GM21737 (cell line): Measurements from ENCODE around the gene ERICH2.
A peak's percentile ranks its signal among the peaks of the same experiment; 100 is the strongest.
"Not testable (repeated sequence)": the region's sequence is repeated elsewhere in the genome, so short reads cannot be mapped to it uniquely, and the experiment has no call there.

ENCODE experiments used
- ATAC-seq: cut with Tn5 transposase; IDR thresholded peaks from one replicate; pipeline ENCODE4 v1.9.1; 2021; ENCODE audit warnings: mild to moderate bottlenecking, moderate library complexity; ENCODE audit not compliant: unreplicated experiment

Gene ERICH2

DNA sequence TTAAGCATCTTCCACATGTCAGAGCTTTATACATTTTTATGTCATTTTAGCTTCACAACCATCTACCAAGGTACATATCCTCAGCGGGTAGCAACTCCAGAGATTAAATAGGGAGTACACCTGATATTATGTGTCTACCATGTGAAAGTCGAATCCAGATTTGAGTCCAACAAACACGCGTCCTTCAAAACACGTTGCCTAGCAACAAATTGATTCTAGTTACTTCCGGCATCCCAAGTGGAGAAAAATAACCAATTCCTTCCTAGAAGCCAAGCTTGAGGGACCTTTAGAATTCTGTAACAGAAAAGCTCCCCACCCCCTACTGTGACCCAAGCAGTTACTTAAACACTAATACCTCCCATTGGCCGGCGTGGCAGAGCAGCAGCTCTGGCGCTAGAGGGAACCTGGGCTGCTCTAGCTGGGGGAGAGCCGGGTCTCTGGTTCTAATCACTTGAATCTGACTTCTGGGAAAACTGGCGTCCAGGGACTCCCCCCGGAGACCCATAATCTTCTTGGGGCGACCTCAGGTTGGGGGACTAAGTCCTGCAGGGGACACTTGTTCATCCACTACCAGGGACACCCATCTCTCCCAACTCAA, at the start of gene ERICH2:
TSS of gene ERICH2 (plus strand) at position 371 of the 598 bp plus-strand sequence. CDS start 304 bp downstream, outside the sequence.
- ATAC-seq, result peak; percentile 53

- no peak for ATAC-seq
These were observed 48.5 kb upstream of the ERICH2 start for GRCh38 chr2:170721678-170722077.

DNA sequence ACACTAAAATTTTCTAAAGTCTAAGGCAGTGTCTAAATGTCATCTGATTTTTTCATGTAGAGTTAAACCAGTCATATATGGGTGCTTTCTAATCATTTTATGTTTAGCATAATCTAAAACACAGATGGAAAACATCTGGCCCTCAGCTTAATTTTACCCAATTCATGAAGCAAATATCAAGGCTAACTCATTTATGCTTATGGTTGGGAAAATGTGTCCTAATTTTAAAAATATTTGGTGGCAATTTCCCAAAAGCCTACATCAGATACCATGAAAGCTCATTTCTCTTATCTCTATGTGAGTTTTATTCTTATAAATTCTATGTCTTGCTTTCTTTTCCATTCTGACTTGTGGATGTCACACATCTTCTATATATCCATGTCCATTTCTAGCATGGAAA, 47.9 kb upstream of the ERICH2 start:
- ATAC-seq, result no peak

GRCh38 chr2:170723446-170723958, 46.7 kb upstream of the ERICH2 start:
- no peak for ATAC-seq

DNA sequence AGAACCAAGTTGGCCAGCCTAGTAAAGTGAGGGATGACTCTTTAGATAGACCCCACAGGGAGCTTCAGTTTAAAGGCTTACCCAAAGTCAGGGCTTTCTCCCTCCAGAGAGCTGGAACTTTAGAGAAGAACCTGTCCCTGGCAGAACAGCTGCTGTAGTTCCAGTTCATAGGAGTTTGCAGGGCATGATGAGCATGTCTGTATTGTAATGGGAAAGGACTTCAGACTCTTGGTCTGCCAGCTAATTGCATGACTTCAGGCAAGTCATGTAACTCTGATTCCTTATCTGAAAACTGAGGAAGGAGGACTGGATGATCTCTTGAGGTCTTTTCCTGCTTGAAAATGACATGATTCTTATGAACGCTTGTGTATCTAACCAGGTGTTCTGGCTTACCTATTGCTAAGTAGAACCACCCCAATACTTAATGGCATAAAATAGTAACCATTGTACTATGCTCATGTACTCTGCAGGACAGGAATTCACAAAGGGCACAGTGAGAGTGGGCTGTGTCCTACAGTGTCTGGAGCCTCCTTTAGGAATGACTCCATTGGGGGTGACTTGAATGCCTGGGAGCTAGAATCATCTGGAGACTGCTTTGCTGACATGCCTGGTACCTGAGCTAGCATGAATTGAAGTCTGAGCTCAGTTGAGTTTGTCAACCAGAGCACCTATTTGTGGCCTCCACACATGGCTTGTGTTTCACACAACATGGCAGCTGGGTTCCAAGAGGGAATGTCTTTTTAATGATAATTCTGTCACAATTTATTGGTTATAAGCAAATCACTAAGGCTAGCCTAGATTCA, 36.2 kb upstream of the ERICH2 start:
- no peak for ATAC-seq

- ATAC-seq, result not testable (repeated sequence)
These were observed 35.6 kb upstream of the ERICH2 start for GRCh38 chr2:170734601-170735000.

DNA sequence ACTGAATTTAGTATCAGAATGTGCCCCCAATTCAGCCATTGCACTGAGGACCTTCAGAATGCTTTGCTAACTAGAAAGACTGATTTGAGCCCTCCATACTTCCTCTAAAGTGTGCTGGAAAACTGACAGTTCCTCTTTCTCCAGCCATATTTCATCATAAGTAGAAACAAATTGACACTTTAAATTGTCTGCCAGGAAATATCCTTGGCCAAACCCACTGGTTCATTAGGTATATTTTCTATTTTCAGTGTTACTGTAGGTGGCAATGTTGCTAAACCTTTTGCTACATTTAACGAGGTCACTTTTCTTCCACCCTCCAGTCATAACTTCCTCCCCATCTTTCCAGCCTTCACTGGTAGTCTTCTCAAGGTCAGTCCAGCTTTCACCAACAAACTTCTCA, 33.5 kb upstream of the ERICH2 start:
- no peak for ATAC-seq

- ATAC-seq, result no peak
These were observed 32.8 kb upstream of the ERICH2 start for GRCh38 chr2:170737406-170737805.

DNA sequence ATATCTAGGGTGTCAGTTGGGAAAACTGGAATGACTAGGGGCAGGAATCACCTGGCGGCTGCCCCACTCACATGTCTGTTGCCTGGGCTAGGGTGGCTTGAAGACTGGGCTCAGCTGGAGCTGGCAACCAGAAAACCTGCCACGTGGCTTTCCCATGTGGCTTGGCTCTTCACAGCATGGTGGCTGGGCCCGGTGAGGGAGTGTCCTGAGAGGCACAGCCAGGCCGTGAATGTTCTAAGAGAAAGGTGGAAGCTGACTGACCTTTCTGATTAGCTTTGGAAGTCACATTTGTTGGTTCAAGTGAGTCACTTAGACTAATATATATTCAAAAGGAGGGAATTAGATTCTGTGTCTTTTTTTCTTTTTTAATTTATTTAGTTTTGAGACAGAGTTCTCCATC, 32.4 kb upstream of the ERICH2 start:
- no peak for ATAC-seq

DNA sequence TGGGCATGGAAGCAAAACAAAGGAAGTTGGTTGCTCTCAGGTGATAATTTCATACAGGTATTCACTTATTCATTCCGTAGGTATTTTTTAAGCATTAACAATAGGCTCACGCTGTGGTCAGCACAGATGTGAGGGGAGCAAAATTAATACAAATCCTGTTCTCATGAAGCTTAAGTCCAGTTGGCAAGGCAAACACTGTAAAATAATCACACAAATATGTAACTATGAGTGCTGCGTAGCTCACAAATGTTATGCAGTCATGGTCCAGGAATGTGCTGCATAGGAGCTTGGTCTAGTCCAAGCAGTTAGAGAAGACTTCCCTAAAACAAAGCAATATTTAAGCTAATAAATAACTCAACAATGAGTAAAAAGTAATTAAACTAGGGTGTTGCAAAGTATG, 31.1 kb upstream of the ERICH2 start:
- ATAC-seq, result no peak

- ATAC-seq, result no peak
These were observed 30.6 kb upstream of the ERICH2 start for GRCh38 chr2:170739507-170740046.

GRCh38 chr2:170740660-170741059, 29.5 kb upstream of the ERICH2 start:
- no peak for ATAC-seq

DNA sequence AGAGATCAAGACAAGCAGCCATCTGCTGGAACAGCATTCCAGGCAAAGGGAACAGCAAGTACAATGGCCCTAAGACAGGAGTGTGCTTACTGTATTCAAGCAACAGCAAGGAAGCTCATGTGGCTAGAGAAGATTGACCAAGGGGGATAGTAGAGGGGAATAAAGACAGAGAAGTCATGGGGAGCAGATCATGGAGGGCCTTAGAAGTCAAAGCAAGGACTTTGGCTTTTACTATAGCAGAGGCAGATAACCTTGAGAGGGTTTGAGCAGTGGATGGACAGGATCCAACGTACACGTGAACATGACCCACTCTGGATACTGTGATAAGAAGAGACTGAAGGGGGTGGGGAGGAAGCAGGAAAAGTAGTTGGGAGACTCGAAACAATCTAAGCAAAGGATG, 28.2 kb upstream of the ERICH2 start:
- ATAC-seq, result no peak

DNA sequence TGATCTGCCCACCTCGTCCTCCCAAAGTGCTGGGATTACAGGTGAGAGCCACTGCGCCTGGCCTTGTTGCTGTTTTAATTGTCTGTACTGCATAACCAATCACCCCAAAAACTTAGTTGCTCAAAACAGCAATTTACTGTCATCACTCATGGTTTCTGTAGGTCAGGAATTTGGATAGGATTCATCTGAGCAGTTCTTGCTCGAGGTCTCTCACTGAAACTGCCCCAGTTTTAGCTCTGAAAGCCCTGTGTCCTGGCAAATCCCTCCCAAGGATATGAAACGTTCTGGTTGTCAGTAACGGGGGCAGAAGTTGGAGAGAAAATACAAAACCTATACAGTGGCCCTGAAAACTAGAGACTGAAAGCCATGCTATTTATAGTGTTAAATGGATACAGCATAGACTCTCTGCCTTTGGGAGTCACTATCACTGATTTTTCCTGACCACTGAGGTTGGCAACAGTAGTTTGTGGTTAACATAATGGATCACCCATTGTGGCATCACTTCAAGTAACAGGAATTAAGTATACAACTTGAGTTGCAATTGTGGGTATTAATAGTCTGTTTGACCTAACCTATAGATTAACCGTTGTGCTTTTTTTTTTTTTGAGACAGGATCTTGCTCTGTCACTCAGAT, 27.2 kb upstream of the ERICH2 start:
- no peak for ATAC-seq

DNA sequence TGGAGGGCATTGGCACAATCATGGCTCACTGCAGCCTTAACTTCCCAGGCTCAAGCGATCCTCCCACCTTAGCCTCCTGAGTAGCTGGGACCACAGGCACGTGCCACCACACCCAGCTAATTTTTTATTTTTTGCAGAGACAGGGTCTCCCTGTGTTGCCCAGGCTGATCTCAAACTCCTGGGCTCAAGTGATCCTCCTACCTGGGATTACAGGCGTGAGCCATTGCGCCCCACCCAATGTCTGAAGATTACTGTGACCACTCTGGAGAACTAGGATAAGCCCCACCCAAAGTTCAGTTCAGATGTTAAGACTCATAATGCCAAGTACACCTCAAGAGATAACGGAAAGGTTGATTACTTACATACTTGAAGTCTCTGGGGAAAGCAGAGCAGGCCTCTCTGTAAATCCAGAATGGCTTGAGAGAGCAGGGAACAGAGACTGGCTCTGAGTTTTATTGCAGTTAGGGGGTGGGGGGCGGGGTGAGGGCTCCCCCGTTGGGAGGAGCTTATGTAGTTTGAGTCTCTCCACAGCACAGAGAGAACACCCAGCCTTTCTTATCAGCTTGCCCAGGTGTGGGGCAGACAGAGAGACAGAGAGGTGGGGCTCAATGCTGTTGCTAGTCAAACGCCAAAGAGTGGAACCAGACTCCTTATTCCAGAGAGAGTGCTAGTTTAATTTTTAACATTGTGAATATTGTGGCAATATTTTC, 26.5 kb upstream of the ERICH2 start:
- ATAC-seq, result no peak

DNA sequence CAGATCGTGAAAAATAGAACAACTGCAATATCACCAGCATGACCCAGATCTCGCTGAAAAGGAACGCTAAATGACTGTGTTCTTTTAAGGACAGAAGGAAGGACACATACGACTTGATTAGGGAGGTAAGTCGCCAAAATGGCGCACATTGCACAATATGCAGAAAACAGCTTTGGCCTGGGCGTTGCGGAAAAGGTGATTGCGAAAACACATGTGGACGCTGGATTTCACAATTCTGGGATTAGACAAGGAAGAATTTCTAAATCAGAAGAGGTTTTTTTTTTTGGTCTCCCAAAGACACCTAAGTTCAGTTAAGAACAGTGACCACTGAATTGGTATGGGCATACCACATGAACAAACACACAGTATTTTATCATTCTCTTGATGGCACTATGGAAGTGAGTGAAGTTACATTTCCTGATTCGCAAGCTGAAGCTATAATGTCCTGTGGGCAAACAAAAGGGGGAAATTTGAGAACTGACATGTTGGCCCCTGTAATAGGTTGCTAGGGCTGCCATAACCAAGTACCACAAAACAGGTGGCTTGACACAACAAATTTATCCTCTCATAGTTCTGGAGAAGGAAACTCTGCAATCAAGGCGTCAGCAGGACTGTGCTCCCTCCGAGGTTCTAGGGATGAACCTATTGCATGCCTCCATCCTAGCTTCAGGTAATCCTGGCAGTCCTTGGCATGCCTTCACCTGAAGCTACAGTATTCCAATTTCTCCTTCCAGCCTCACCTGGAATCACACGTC, 25.8 kb upstream of the ERICH2 start:
- ATAC-seq, result no peak

- no peak for ATAC-seq
These were observed 24.9 kb upstream of the ERICH2 start for GRCh38 chr2:170745305-170745704.

- no peak for ATAC-seq
These were observed 22.3 kb upstream of the ERICH2 start for GRCh38 chr2:170747921-170748320.

GRCh38 chr2:170751555-170751954, 18.6 kb upstream of the ERICH2 start:
- not testable (repeated sequence) for ATAC-seq

DNA sequence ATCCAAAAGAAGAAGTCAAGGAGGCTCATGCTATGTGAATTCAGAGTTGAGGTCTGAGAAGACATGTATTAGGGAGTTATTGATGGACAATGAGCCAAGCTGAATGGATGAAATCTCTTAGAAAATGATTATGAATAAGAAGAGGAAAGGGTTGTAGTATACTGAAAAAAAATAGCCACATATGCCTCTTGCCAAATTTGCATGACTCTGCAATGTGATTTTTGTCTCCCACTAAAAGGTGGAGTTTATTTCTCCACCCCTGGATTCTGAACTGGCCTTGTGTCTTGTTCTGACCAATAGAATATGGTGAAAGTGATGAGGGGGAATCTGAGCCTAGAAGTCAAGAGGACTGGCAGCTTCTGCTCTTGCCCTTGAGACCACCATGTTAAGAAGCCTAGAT, 8.6 kb upstream of the ERICH2 start:
- no peak for ATAC-seq
